GM18858 (cell line): ENCODE measurements around the gene SHF.
A peak's percentile ranks its signal among the peaks of the same experiment; 100 is the strongest.

Experiments used
- ATAC-seq: cut with Tn5 transposase; IDR thresholded peaks from one replicate; pipeline ENCODE4 v1.9.1; 2021; ENCODE audit not compliant: unreplicated experiment

Gene SHF

GRCh38 chr15:45174069-45174468 lies 13.7 kb downstream of the SHF start:
- no peak for ATAC-seq

GRCh38 chr15:45171912-45172311 lies 15.9 kb downstream of the SHF start:
- ATAC-seq, result no peak

- no peak for ATAC-seq
Measured at GRCh38 chr15:45169608-45170480, 17.9 kb downstream of the SHF start.

- no peak for ATAC-seq
Measured at GRCh38 chr15:45168751-45169551, 18.8 kb downstream of the SHF start.

GRCh38 chr15:45168286-45168685 lies 19.5 kb downstream of the SHF start:
- ATAC-seq, result no peak

DNA sequence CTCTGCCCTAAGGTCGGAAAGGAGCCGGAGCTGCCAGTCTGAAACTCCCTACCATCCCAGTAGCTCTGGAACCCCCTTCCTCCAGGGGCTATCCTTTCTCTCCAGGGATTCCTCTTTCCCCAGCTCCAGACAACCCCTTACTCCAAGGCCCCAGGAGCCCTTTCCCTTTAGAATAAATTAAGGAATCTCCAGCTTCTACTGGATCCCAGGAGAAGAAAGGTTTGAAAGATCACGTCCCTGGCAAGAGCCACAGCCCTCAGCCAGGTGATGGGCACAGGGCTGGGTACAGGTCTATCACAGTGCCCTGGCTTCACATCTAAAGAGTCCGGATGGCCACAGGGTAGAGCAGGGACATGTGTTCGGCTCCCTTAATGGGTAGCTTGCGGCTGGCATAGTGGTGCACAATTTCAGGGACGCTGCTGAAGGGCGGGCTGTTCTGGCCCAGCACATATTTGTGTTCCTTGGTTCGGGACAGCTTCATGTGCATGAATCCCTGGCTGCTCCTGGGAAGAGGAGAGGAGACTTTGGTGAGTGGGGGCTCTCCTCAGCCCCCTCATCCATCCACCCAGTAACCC lies 20.0 kb downstream of the SHF start:
- no peak for ATAC-seq

- peak; percentile 81 for ATAC-seq
Measured at GRCh38 chr15:45166834-45167630, 20.7 kb downstream of the SHF start.

DNA sequence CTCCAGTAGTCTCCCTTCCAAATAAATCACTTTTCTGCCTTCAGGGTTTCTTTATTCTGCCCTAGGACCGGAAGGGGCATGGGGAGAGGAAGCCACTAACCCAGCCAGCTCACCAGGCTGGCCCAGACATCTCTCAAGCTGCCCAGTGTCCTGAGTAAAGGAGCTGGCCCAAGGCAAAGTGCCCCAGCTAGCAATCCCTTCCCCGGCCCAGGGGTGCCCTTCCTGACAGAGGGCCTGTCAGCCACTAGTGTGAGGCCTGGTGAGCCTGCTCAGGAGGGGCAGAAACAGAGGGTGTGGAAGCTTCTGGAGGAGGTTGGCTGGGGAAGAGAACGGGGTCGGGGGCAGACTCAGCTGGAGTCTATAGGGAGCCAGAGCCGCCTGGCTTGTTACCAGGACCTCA lies 22.2 kb downstream of the SHF start:
- ATAC-seq, result no peak

DNA sequence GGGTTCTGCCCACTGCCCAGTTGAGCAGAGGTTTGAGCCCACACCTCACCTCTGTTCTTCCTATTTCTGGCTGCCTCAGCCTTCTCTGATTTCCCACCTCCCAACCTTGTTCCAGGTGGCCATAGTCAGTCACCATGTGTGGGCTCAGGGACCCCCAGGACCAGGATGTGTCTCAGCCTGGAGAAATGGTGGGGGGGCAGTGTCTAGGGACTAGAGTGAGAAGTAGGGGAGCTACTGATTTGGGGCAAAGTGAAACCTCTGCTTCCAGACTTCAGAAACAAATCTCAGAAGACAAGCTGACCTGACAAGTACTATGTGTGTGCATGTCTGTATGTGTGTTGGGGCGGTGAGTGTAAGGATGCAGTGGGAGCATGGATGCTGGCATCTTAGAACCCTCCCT lies 22.9 kb downstream of the SHF start:
- no peak for ATAC-seq

GRCh38 chr15:45163508-45163856 lies 24.3 kb downstream of the SHF start:
- ATAC-seq, result no peak

DNA sequence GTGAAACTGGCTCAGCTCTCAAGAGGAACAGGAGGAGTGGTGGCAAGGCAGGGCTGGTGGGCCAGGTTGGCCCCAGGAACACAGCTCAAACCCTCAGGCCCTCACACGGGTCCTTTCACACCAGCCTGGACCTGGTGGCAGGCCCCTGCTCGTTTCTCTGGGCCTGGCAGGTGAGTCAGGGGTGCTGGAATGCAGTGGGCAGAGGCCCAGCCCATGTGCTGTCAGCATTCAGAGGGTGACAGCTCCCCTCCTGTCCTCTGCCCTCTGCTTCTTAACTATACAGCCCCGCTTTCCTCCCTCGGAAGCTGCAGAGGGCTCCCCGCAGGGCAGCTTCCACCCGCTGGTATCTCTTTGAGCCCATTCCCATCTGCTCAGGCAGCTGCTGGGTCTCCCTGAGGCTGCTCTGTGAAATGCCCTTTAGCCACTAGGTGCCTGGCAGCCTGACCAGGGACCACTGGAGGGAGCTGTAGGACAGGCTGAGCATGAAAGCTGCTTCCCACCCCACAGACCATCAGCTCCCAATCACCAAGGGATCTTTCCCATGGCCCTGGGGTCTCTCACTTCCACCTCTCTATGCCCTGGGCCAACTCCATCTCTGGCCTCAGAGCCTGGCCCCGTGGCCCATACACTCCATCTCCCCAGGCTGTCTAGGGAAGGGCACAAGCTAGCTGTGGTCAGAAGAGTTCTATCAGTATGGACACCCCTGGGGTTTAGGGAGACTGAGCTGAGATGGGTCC lies 24.8 kb downstream of the SHF start:
- ATAC-seq, result no peak

GRCh38 chr15:45161666-45162065 lies 26.1 kb downstream of the SHF start:
- ATAC-seq, result no peak

DNA sequence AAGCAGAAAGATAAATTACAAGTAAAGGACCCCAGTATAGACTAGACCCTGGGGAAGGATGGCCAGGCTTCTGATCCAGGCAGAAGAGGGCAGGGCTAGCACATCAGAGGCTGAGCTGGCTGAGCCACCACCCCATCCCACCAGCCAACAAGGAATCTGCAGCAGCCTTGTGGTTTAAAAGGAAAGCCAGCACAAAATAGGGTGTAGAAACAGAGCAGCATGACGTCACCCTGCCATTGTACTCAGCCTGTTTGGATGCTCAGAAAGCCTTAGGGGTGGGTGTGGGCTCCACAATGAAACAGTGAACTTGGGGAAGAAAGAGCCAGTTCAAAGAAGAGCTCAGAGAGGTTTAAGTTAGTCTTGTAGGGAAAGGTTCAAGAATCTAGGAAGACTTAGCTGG lies 29.8 kb downstream of the SHF start:
- ATAC-seq, result no peak

DNA sequence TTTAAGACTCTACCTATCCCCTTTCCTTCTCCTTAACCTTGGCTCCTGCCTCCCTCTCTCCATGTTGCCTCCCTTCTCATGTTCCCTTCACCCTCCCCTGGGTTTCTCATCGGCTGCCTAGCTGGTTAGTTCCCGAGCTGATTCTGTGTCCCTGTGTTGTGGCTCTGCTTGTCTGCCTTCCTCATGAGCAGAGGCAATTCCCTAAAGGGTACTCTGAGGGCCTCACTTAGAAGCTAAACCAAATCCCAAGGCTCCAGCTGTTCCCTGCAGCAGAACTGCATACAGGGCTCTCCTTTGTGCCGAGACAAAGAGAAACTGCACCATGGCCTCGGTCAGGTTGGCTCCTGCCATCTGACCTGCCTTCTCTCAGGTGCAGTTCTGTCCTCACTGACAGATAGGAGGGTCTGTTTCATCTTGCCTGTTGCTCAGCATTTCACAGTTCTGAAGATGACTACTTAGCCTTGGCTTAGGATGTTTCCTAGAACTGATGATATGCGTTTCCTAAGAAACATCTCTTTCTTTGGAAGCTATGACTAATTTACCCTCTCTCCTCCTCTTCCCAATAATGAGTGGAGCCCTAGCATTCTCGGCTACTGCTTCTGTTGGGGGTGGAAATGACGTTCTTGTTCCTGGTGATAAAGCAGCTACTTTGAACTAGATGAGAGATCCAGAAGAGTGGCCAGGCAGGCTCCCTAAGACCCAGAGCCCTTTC lies 30.9 kb downstream of the SHF start:
- ATAC-seq, result no peak

DNA sequence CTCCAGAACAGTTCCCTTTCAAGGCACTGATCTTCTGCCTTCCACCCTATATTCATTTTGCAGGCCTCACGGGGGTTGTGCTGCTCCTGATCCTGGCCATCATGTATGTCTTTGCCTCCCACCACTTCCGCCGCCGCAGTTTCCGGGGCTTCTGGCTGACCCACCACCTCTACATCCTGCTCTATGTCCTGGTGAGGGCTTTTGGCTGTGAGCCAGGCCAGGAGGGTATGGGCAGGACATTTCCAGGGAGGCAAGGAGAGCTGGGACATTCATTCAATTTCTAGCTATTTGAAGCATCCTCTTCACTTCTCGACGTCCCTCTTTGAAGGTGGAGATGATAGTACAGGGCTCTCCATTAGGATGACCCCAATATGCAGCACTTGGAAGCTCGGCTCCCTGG lies 32.0 kb downstream of the SHF start:
- ATAC-seq, result no peak

GRCh38 chr15:45151998-45152828 lies 35.6 kb downstream of the SHF start:
- no peak for ATAC-seq

DNA sequence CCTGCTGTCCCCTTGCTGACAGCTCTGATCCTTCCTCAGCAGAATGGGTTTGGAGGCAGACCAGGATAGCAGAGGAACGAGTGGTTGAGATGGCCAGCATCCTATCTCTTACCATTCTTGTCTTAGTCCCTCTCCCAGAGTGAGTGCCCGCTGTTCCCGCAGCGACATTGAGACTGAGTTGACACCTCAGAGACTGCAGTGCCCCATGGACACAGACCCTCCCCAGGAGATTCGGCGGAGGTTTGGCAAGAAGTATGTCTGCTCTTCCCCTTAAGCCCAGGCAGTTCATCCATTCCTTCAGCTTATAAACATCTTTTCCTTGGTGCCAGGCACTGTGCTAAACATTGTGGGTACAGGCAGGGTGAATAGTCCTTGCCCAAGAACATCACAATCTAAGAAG lies 36.8 kb downstream of the SHF start:
- ATAC-seq, result no peak

DNA sequence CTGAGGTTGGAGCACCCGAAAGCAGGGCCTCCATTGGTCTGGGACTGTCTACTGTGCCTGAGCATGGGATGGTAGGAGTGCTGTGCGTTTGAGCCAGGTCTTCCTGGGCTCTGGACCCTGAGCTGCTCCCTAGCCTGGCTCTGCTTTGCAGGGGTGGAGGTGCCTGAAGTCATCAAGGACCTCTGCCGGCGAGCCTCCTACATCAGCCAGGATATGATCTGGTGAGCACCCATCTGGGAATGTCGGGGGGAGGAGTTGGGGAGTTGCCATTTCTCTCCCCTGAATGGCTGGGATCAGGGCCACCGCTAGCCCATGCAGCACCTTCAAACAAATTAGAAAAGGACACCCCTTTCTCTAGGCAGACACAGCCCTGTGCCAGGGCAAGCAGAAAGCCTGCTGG lies 37.3 kb downstream of the SHF start:
- ATAC-seq, result no peak

DNA sequence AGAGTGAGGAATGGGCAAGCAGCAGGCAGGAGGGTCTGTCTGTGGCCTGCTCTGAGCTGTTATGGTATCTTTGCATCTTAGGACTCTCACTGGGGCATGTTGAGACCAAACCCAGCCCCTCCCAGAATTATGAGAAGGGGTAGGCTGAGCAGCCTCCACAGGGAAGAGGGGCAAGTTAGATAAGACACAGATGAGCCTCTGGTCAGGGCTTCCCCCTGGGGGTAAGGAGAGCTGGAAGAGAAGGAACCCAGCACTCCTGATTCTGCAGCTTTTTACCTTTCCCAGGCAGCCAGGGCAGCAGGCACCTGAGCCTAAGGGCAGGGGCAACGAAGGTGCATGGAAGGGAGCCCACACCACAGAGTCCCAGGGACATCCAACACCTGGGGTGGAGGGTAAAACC lies 38.7 kb downstream of the SHF start:
- no peak for ATAC-seq
